Neutrophil (primary cell): ENCODE data around the gene CAMK2B.

Experiments
- H3K27ac ChIP-seq: fragments of 200-600 bp; sonication (generic); 2 replicates; pipeline ENCODE4 v1.5.1; 2016; ENCODE audit warnings: mild to moderate bottlenecking, moderate library complexity
- H3K27me3 ChIP-seq: fragments of 200-600 bp; sonication (generic); 2 replicates; pipeline ENCODE4 v1.6.0; 2016; ENCODE audit warnings: mild to moderate bottlenecking
- H3K36me3 ChIP-seq: fragments of 200-600 bp; sonication (generic); 2 replicates; pipeline ENCODE4 v1.5.1; 2017
- H3K4me1 ChIP-seq, 2 experiments: fragments of 200-600 bp in 1 of 2; sonication (generic) in 1 of 2; 1 replicate in 1 of 2; 2 replicates in 1 of 2; pipeline versions ENCODE4 v1.5.1 to v1.6.1; 2013 to 2016; ENCODE audit warnings: low read depth in 1 of 2, low read length in 1 of 2, mild to moderate bottlenecking in 1 of 2, moderate library complexity in 1 of 2; ENCODE audit not compliant: control insufficient read depth in 1 of 2, insufficient read depth in 1 of 2
- H3K4me3 ChIP-seq, 2 experiments: fragments of 200-600 bp in 1 of 2; sonication (generic) in 1 of 2; 1 replicate in 1 of 2; 2 replicates in 1 of 2; pipeline ENCODE4 v1.5.1; 2013 to 2016; ENCODE audit warnings: low read depth in 1 of 2, low read length in 1 of 2, mild to moderate bottlenecking in 1 of 2, moderate library complexity in 1 of 2
- H3K9me3 ChIP-seq: fragments of 200-600 bp; sonication (generic); 2 replicates; pipeline ENCODE4 v1.5.1; 2016
- CTCF ChIP-seq: fragments of 200-600 bp; sonication (generic); IDR thresholded peaks from 2 replicates; pipeline ENCODE4 v1.5.1; 2016; ENCODE audit warnings: antibody characterized with exemption

CAMK2B gene

GRCh38 chr7:44220046-44220357, 105.4 kb downstream of the CAMK2B start:
- H3K4me1 ChIP-seq, result no peaks in the 10 kb centered on the region
- peaks cover 5% of the 10 kb centered on the region for H3K36me3 ChIP-seq
- no peaks in the 10 kb centered on the region for H3K9me3 ChIP-seq
- H3K27me3 ChIP-seq, result no peaks in the 10 kb centered on the region
- H3K4me3 ChIP-seq, result no peak overlapping the region
- no peak for TF ChIP-seq CTCF
- no peak overlapping the region for H3K27ac ChIP-seq

GRCh38 chr7:44219371-44220045, 105.9 kb downstream of the CAMK2B start:
- Histone ChIP-seq H3K36me3 (peaks cover 10% of the 10 kb centered on the region), H3K9me3 (no peaks in the 10 kb centered on the region), H3K27ac (no peak overlapping the region), H3K27me3 (no peaks in the 10 kb centered on the region), H3K4me3 (no peak overlapping the region), H3K4me1 (no peaks in the 10 kb centered on the region)
- TF ChIP-seq CTCF, result no peak

GRCh38 chr7:44218418-44219201, 106.8 kb downstream of the CAMK2B start:
- no peak overlapping the region for H3K4me3 ChIP-seq
- no peaks in the 10 kb centered on the region for H3K9me3 ChIP-seq
- H3K27me3 ChIP-seq, result no peaks in the 10 kb centered on the region
- TF ChIP-seq CTCF, result no peak
- peaks cover 19% of the 10 kb centered on the region for H3K36me3 ChIP-seq
- H3K4me1 ChIP-seq, result no peaks in the 10 kb centered on the region
- no peak overlapping the region for H3K27ac ChIP-seq

GRCh38 chr7:44217852-44218402, 107.5 kb downstream of the CAMK2B start:
- no peak for TF ChIP-seq CTCF
- peaks cover 26% of the 10 kb centered on the region for H3K36me3 ChIP-seq
- H3K27me3 ChIP-seq, result no peaks in the 10 kb centered on the region
- no peaks in the 10 kb centered on the region for H3K9me3 ChIP-seq
- H3K4me3 ChIP-seq, result no peak overlapping the region
- no peaks in the 10 kb centered on the region for H3K4me1 ChIP-seq
- no peak overlapping the region for H3K27ac ChIP-seq

- no peak overlapping the region for H3K27ac ChIP-seq
- no peaks in the 10 kb centered on the region for H3K4me1 ChIP-seq
- TF ChIP-seq CTCF, result no peak
- H3K9me3 ChIP-seq, result no peaks in the 10 kb centered on the region
- H3K27me3 ChIP-seq, result no peaks in the 10 kb centered on the region
- H3K4me3 ChIP-seq, result no peak overlapping the region
- H3K36me3 ChIP-seq, result peaks cover 32% of the 10 kb centered on the region
Measured at GRCh38 chr7:44217223-44217714, 108.1 kb downstream of the CAMK2B start.
